Liver (tissue), 4 donors: ENCODE results near the gene CASP3. TPM values are rescaled to one million over a fixed set of nuclear protein-coding genes. Genes with fewer than 3 reads are reported as not detected.

Source experiments
- polyA plus RNA-seq, 2 donors: library from polyadenylated mRNA; stranded (reverse) in 1 of 2; unstranded in 1 of 2; fragments of 200-250 nt in 1 of 2; fragments of >200 nt in 1 of 2; fragmentation: Nextera tagmentation in 1 of 2; extraction: Ambion mirVana in 1 of 2; gene quantifications; one replicate each; pipeline versions ENCODE4 v1.2.1 to v1.2.3, GENCODE V29; 2013 to 2015
- total RNA-seq, 2 donors: library from RNA; depleted of rRNA; stranded (reverse); fragments of >200 nt; gene quantifications; one replicate each; pipeline ENCODE4 v1.2.3, GENCODE V29; 2014
- donor health status: healthy.
- donor health status: healthy.
- donor health status: healthy.

The CASP3 gene
- total and polyA plus RNA-seq, 4 donors, result 7.8 to 30.1 (median 11.8) TPM

Other genes starting within 250 kb of the CASP3 start
- gene IRF2, start 174.9 kb downstream of the CASP3 start, total RNA-seq, result 10 to 100 TPM; 24.4 to 25.5 TPM
- gene IRF2, start 174.9 kb downstream of the CASP3 start, polyA plus RNA-seq, result 10 to 100 TPM; 12.9 to 20.1 TPM
- 1 to 10 TPM; 5.9 to 7.3 TPM for gene PRIMPOL, start 291 bp upstream of the CASP3 start, total RNA-seq
- gene PRIMPOL, start 291 bp upstream of the CASP3 start, polyA plus RNA-seq, result 1 to 10 TPM; 2.2 to 5.0 TPM
- 10 to 100 TPM in 1 of 2 donors, 1 to 10 TPM in 1; 1.3 to 22.0 TPM for gene CENPU, start 84.6 kb upstream of the CASP3 start, total RNA-seq
- gene CENPU, start 84.6 kb upstream of the CASP3 start, polyA plus RNA-seq, result 1 to 10 TPM; 1.2 to 2.4 TPM
- gene ACSL1, start 176.5 kb upstream of the CASP3 start, total RNA-seq, result 1,000 to 10,000 TPM in 1 of 2 donors, 100 to 1,000 TPM in 1; 210 to 2,226 TPM
- 1,000 to 10,000 TPM in 1 of 2 donors, 100 to 1,000 TPM in 1; 704 to 1,052 TPM for gene ACSL1, start 176.5 kb upstream of the CASP3 start, polyA plus RNA-seq